Endothelial cell of umbilical vein (primary cell): ENCODE results near the gene TIMM29. TPM values are rescaled to one million over a fixed set of nuclear protein-coding genes. Genes with fewer than 3 reads are reported as not detected.

Experiments
- BruUV-seq: library from RNA; stranded (reverse); fragments of 400-500 nt; replicated peaks from 2 replicates; lab custom pipeline; 2021; lab: Mats Ljungman, UMichigan
- CTCF ChIA-PET: fragments of 300-600, 350-600 bp; sonication (Branson Sonifier 250); formaldehyde crosslinking; loops from one replicate; lab custom pipeline; 2021; ENCODE audit warnings: antibody characterized with exemption, inconsistent platforms; lab: Charles Lee
- POLR2A ChIA-PET: fragments of 300-600, 350-600 bp; sonication (Branson Sonifier 250); formaldehyde crosslinking; loops from one replicate; lab custom pipeline; 2021; ENCODE audit warnings: antibody characterized with exemption, inconsistent platforms; lab: Charles Lee
- DNase-seq: peaks from one replicate; pipeline ENCODE4 v3.0.0-alpha.2; 2011; ENCODE audit warnings: low read depth, low spot score
- FAIRE-seq: peaks from 2 replicates; lab custom pipeline; 2011; peaks lifted over from hg19 to GRCh38; lab: Jason Lieb, UNC
- H2AFZ ChIP-seq: 2 replicates; pipeline ENCODE4 v1.6.0; 2012; ENCODE audit warnings: low read depth, low read length, control low read depth, inconsistent platforms
- H3K27ac ChIP-seq: 2 replicates; pipeline ENCODE4 v1.5.1; 2011; ENCODE audit warnings: low read depth, mild to moderate bottlenecking, control low read depth, low read length, moderate library complexity; ENCODE audit not compliant: insufficient read depth
- H3K27me3 ChIP-seq, 2 experiments: 2 replicates each; pipeline versions ENCODE4 v1.6.0 to v1.6.1; 2011; ENCODE audit warnings: low read length in 2 of 2, mixed read lengths in 1 of 2; ENCODE audit not compliant: control insufficient read depth in 2 of 2, insufficient read depth in 2 of 2
- H3K36me3 ChIP-seq, 2 experiments: 2 replicates in 1 of 2; 3 replicates in 1 of 2; pipeline ENCODE4 v1.5.1; 2011; ENCODE audit warnings: low read length in 2 of 2, mild to moderate bottlenecking in 1 of 2, moderate library complexity in 1 of 2; ENCODE audit not compliant: control insufficient read depth in 2 of 2, insufficient read depth in 2 of 2; ENCODE audit errors: extremely low read depth in 1 of 2
- H3K4me1 ChIP-seq: 3 replicates; pipeline ENCODE4 v1.5.1; 2011; ENCODE audit warnings: mild to moderate bottlenecking, low read length; ENCODE audit not compliant: control insufficient read depth, insufficient read depth; ENCODE audit errors: extremely low read depth
- H3K4me2 ChIP-seq: 2 replicates; pipeline ENCODE4 v1.6.1; 2011; ENCODE audit warnings: low read length, control low read depth, mixed read lengths; ENCODE audit not compliant: insufficient read depth
- H3K4me3 ChIP-seq, 3 experiments: fragments of 200-600 bp in 1 of 3; sonication (generic), shearing (Covaris generic) in 1 of 3; replicated peaks in 1 of 3; 2 replicates each; pipeline ENCODE4 v1.5.1; 2011 to 2016; ENCODE audit warnings: control low read depth in 3 of 3, low read length in 3 of 3, mild to moderate bottlenecking in 2 of 3, inconsistent platforms in 1 of 3, low read depth in 1 of 3, moderate library complexity in 1 of 3; ENCODE audit not compliant: insufficient read depth in 1 of 3
- H3K79me2 ChIP-seq: 2 replicates; pipeline ENCODE4 v1.6.0; 2012; ENCODE audit warnings: low read length, inconsistent platforms; ENCODE audit not compliant: control insufficient read depth, insufficient read depth
- H3K9ac ChIP-seq: replicated peaks from 2 replicates; pipeline ENCODE3; 2011; ENCODE audit warnings: low read length, control low read depth; ENCODE audit not compliant: insufficient read depth; ENCODE audit errors: extremely low read depth
- H3K9me1 ChIP-seq: replicated peaks from 3 replicates; pipeline ENCODE4 v1.6.0; 2011; ENCODE audit warnings: mild to moderate bottlenecking, low read length; ENCODE audit not compliant: control insufficient read depth, insufficient read depth; ENCODE audit errors: extremely low read depth
- H3K9me3 ChIP-seq: replicated peaks from 2 replicates; pipeline ENCODE4 v1.5.1; 2012; ENCODE audit warnings: low read length, inconsistent platforms; ENCODE audit not compliant: control insufficient read depth, insufficient read depth
- H4K20me1 ChIP-seq: replicated peaks from 2 replicates; pipeline ENCODE3; 2011; ENCODE audit warnings: mild to moderate bottlenecking, low read length; ENCODE audit not compliant: control insufficient read depth, insufficient read depth; ENCODE audit errors: extremely low read depth
- CTCF ChIP-seq, 2 donors: IDR thresholded peaks; 1 replicate in 1 of 2; 2 replicates in 1 of 2; pipeline ENCODE4 v1.5.1; 2011; ENCODE audit warnings: low read length in 2 of 2, mild to moderate bottlenecking in 2 of 2, moderate library complexity in 2 of 2, control low read depth in 1 of 2, inconsistent platforms in 1 of 2, low read depth in 1 of 2; ENCODE audit not compliant: insufficient read depth in 1 of 2; ENCODE audit errors: extremely low read depth in 1 of 2
- EZH2 ChIP-seq: IDR thresholded peaks from 2 replicates; pipeline ENCODE4 v1.6.1; 2012; ENCODE audit warnings: borderline replicate concordance, low read depth, mild to moderate bottlenecking, moderate library complexity, low read length, inconsistent platforms; ENCODE audit not compliant: severe bottlenecking
- FOS ChIP-seq: IDR thresholded peaks from 2 replicates; pipeline ENCODE4 v1.6.1; 2011; ENCODE audit warnings: mild to moderate bottlenecking, low read length, moderate library complexity, borderline replicate concordance; ENCODE audit not compliant: insufficient read depth
- GATA2 ChIP-seq: IDR thresholded peaks from 2 replicates; pipeline ENCODE4 v1.7.0; 2011; ENCODE audit warnings: low read depth, mild to moderate bottlenecking, moderate library complexity, mixed read lengths, low read length; ENCODE audit not compliant: insufficient read length, insufficient read depth
- JUN ChIP-seq: IDR thresholded peaks from 2 replicates; pipeline ENCODE4 v1.6.1; 2011; ENCODE audit warnings: borderline replicate concordance, low read depth; ENCODE audit not compliant: insufficient read length, insufficient read depth
- MYC ChIP-seq: IDR thresholded peaks from one replicate; pipeline ENCODE4 v1.6.1; 2011; ENCODE audit warnings: mild to moderate bottlenecking, low read depth, low read length
- POLR2A ChIP-seq: IDR thresholded peaks from 2 replicates; pipeline ENCODE4 v1.6.1; 2012; ENCODE audit warnings: low read depth, mild to moderate bottlenecking, control low read depth, low read length
- POLR2AphosphoS5 ChIP-seq: IDR thresholded peaks from 2 replicates; pipeline ENCODE4 v1.6.1; 2012; ENCODE audit warnings: low read depth, mild to moderate bottlenecking, control low read depth, low read length, moderate library complexity; ENCODE audit not compliant: insufficient read depth
- dilution Hi-C: fragments of 300-500 bp; cut with MboI; formaldehyde crosslinking; loops from one replicate; pipeline ENCODE4 v1.15.0; 2019; ENCODE audit warnings: low sequenced_read_pairs; ENCODE audit not compliant: extremely low pct_ligation_motif_present
- intact Hi-C: fragments of 100-400 bp; cut with micrococcal nuclease; formaldehyde crosslinking; loops from one replicate; pipeline ENCODE4 v1.10.0; 2022
- polyA plus RNA-seq, 4 experiments: library from polyadenylated mRNA; depleted of rRNA in 3 of 4; stranded (reverse) in 3 of 4; unstranded in 1 of 4; fragments of >200 nt; gene quantifications; 2 replicates each; pipeline versions ENCODE4 v1.2.1 to v1.2.3, GENCODE V29; 2011 to 2012; ENCODE audit warnings: missing spikeins in 1 of 4
- total RNA-seq: library from RNA; stranded (reverse); gene quantifications from 2 replicates; pipeline ENCODE4 v1.2.3, GENCODE V29; 2021
- TF ChIP-seq, protein P1 (sequence below): IDR thresholded peaks from 2 replicates; pipeline ENCODE4 v1.6.1; 2011; ENCODE audit not compliant: insufficient read depth, insufficient read length

Gene TIMM29
- total and polyA plus RNA-seq, 2 donors (not counting 3 experiments of a cell fraction or from before 2014, with no cell fraction given), result 10.7 to 20.6 TPM

GRCh38 chr19:10887616-10888367, 40.8 kb upstream of the TIMM29 start:
- CTCF ChIA-PET, result interaction anchor here (0.9 to 3.6 kb wide), 10 partner anchors 9 to 54 kb away, joined by 3 to 13 read pairs (median 5); partner anchors contain the start of gene CARM1
- Histone ChIP-seq H3K27ac (no peak overlapping the region), H3K36me3 (no peaks in the 10 kb centered on the region), H3K4me2 (no peak overlapping the region), H3K27me3 (no peaks in the 10 kb centered on the region), H3K9ac (no peak overlapping the region), H3K79me2 (peaks cover 22% of the 10 kb centered on the region), H2AFZ (no peak overlapping the region), H3K9me1 (no peaks in the 10 kb centered on the region), H4K20me1 (no peaks in the 10 kb centered on the region), H3K9me3 (no peaks in the 10 kb centered on the region), H3K4me1 (no peaks in the 10 kb centered on the region), H3K4me3 (no peak overlapping the region)
- dilution Hi-C loops, result no loop called here
- no peak for DNase-seq
- intact Hi-C loops, result no loop called here
- BruUV-seq, result no TSS peak
- POLR2A ChIA-PET, result interaction anchor here (0.6 kb wide), 1 partner anchor 227 kb away, joined by 3 read pairs; no protein-coding TSS in a partner anchor
- FAIRE-seq, result no peak
- TF ChIP-seq, protein P1, sequence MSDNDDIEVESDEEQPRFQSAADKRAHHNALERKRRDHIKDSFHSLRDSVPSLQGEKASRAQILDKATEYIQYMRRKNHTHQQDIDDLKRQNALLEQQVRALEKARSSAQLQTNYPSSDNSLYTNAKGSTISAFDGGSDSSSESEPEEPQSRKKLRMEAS, result no peak
- TF ChIP-seq POLR2AphosphoS5 (no peak), MYC (no peak), POLR2A (no peak), EZH2 (no peak), GATA2 (no peak), CTCF (IDR thresholded peaks at IDR 0.05; ENCODE audit: extremely low read depth in 1 of 2, insufficient read depth in 1 of 2, low read depth in 1 of 2, low read length in 2 of 2) (no peak), FOS (no peak), JUN (no peak)
